Loucy (cell line): ENCODE results near the gene AADACL4.
A peak's percentile ranks its signal among the peaks of the same experiment; 100 is the strongest.

Source experiments
- H2AFZ ChIP-seq: fragments of 200-600 bp; sonication (generic); 2 replicates; pipeline ENCODE4 v1.6.0; 2016; ENCODE audit warnings: antibody characterized with exemption, mild to moderate bottlenecking, low read length, moderate library complexity
- H3F3A ChIP-seq: fragments of 200-600 bp; 2 replicates; pipeline ENCODE4 v1.6.0; 2016; ENCODE audit warnings: antibody characterized with exemption, low read depth, mild to moderate bottlenecking
- H3K27me3 ChIP-seq: fragments of 200-600 bp; sonication (generic); 2 replicates; pipeline ENCODE4 v1.6.1; 2014; ENCODE audit warnings: low read length, mild to moderate bottlenecking; ENCODE audit not compliant: insufficient read depth, poor library complexity, severe bottlenecking
- H3K36me3 ChIP-seq: fragments of 200-600 bp; sonication (generic); 2 replicates; pipeline ENCODE4 v1.6.1; 2016; ENCODE audit warnings: low read length; ENCODE audit not compliant: insufficient read depth
- H3K4me1 ChIP-seq: fragments of 200-600 bp; sonication (generic); 2 replicates; pipeline ENCODE4 v1.5.1; 2014; ENCODE audit warnings: low read length, mild to moderate bottlenecking; ENCODE audit not compliant: insufficient read depth, poor library complexity, severe bottlenecking
- H3K4me2 ChIP-seq: fragments of 200-600 bp; sonication (generic); 2 replicates; pipeline ENCODE4 v1.6.0; 2014; ENCODE audit warnings: antibody characterized with exemption, low read length, low read depth, mild to moderate bottlenecking; ENCODE audit not compliant: poor library complexity, severe bottlenecking
- H3K4me3 ChIP-seq: fragments of 200-600 bp; sonication (generic); 2 replicates; pipeline ENCODE4 v1.5.1; 2014; ENCODE audit warnings: low read length, mild to moderate bottlenecking, mixed read lengths; ENCODE audit not compliant: poor library complexity, severe bottlenecking
- H3K79me2 ChIP-seq: fragments of 200-600 bp; sonication (generic); 2 replicates; pipeline ENCODE4 v1.6.1; 2014; ENCODE audit warnings: low read length; ENCODE audit not compliant: insufficient read depth
- H3K9ac ChIP-seq: fragments of 200-600 bp; sonication (generic); 2 replicates; pipeline ENCODE4 v1.6.0; 2014; ENCODE audit warnings: mild to moderate bottlenecking, low read depth, low read length, moderate library complexity; ENCODE audit not compliant: poor library complexity, severe bottlenecking
- H3K9me2 ChIP-seq: fragments of 200-600 bp; sonication (generic); replicated peaks from 2 replicates; pipeline ENCODE4 v1.6.1; 2016; ENCODE audit warnings: low read depth, low read length, mixed read lengths
- H3K9me3 ChIP-seq: fragments of 200-600 bp; sonication (generic); 2 replicates; pipeline ENCODE4 v1.6.1; 2014; ENCODE audit warnings: mild to moderate bottlenecking, antibody characterized with exemption, low read length, low read depth; ENCODE audit not compliant: insufficient read depth
- H4K20me1 ChIP-seq: fragments of 200-600 bp; sonication (generic); 2 replicates; pipeline ENCODE4 v1.6.0; 2014; ENCODE audit warnings: antibody characterized with exemption, low read length, mild to moderate bottlenecking; ENCODE audit not compliant: insufficient read depth, poor library complexity, severe bottlenecking
- CTCF ChIP-seq: fragments of 200-600 bp; sonication (generic); conservative IDR thresholded peaks from 2 replicates; pipeline ENCODE4 v1.5.1; 2014; ENCODE audit warnings: mild to moderate bottlenecking, antibody characterized with exemption, low read length
- EZH2phosphoT487 ChIP-seq: fragments of 200-600 bp; IDR thresholded peaks from 2 replicates; pipeline ENCODE4 v1.6.1; 2018; ENCODE audit warnings: antibody characterized with exemption, mild to moderate bottlenecking, moderate library complexity, borderline replicate concordance

The AADACL4 gene

DNA sequence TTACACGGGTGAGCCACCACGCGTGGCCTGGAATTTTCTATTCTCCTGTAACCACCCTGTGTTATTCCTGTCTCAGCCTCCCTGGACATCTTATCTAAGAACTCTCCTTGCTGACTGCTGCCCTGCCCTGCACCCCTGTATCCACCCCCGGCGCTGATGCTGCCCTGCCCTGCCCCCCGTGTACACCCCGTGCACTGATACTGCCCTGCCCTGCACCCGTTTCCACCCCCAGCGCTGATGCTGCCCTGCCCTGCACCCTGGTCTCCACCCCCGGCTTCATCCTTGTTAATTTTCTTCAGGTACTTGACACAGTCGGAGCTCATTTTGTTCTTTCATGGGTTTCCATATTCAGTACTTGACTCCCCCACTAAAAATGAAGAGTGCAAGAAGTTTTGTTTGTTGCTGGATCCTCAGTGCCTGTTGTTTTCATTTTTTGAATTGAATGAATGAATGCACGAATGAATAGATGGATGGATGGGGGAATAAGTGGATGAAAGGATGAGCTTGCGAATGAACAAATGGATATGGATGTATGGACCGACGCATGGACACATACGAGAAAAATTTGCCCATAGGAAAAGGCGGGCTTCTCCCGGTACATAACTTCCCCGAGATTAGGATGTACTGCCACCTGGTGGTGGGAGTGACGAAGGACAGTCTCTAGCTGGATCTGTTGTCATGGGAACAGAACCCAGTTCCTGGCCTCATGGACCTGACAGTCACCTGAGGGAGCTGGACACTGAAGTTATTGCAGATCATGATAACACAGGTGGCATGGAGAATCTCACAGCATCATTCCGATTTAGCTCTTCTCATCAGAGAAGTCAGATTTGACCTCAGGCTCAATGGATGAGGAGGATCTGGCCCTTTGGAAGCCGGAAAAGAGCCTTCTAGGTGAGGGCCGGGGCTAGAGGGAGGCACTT, 14.9 kb downstream of the AADACL4 start:
- no peaks in the 10 kb centered on the region for H3K79me2 ChIP-seq
- H2AFZ ChIP-seq = peak overlapping the region; percentile 98
- no peaks in the 10 kb centered on the region for H3K27me3 ChIP-seq
- TF ChIP-seq CTCF (peak; percentile 99), EZH2phosphoT487 (no peak)
- no peaks in the 10 kb centered on the region for H3K36me3 ChIP-seq
- peaks cover 5% of the 10 kb centered on the region for H3K4me1 ChIP-seq
- no peaks in the 10 kb centered on the region for H3K9me3 ChIP-seq
- H3F3A ChIP-seq = no peaks in the 10 kb centered on the region
- H3K4me2 ChIP-seq = peak overlapping the region; percentile 72
- peak overlapping the region; percentile 63 for H3K4me3 ChIP-seq
- peak overlapping the region; percentile 56 for H3K9ac ChIP-seq
- no peaks in the 10 kb centered on the region for H4K20me1 ChIP-seq
- no peaks in the 10 kb centered on the region for H3K9me2 ChIP-seq

- H3F3A ChIP-seq = no peaks in the 10 kb centered on the region
Observed at GRCh38 chr1:12661606-12662219, 17.8 kb downstream of the AADACL4 start.

DNA sequence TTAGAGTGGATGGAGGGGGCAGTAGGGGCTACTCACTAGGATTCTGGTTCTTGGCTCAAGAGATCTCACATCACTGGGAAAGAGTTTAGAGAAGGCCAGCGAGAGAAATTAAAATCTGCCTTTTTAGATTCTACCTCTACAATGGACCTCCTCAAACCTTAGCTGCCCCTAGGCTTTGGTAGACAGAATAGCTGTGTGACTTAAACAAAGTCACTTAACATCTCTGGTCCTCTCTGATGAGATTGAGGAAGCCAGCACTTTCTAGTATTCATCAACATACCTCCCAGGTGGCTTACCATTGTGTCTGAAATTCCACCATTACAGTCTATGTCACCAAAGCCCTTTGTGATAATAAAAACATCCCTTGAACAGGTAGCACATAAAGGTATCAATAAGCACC, 18.7 kb downstream of the AADACL4 start:
- Histone ChIP-seq H3K36me3 (no peaks in the 10 kb centered on the region), H3K9ac (no peak overlapping the region), H4K20me1 (no peaks in the 10 kb centered on the region), H3K4me2 (no peak overlapping the region), H3K4me1 (peaks cover 5% of the 10 kb centered on the region), H3K4me3 (no peak overlapping the region), H3K27me3 (no peaks in the 10 kb centered on the region), H3K9me3 (no peaks in the 10 kb centered on the region), H3K9me2 (no peaks in the 10 kb centered on the region), H2AFZ (no peak overlapping the region), H3K79me2 (no peaks in the 10 kb centered on the region), H3F3A (no peaks in the 10 kb centered on the region)
- TF ChIP-seq EZH2phosphoT487 = no peak
- no peak for TF ChIP-seq CTCF

More at GRCh38 chr1:12661606-12662219, 17.8 kb downstream of the AADACL4 start:
- no peaks in the 10 kb centered on the region for H4K20me1 ChIP-seq
- no peaks in the 10 kb centered on the region for H3K9me2 ChIP-seq
- no peak overlapping the region for H3K4me3 ChIP-seq
- no peaks in the 10 kb centered on the region for H3K9me3 ChIP-seq
- no peak overlapping the region for H2AFZ ChIP-seq
- no peaks in the 10 kb centered on the region for H3K79me2 ChIP-seq
- no peaks in the 10 kb centered on the region for H3K36me3 ChIP-seq
- H3K9ac ChIP-seq = no peak overlapping the region
- TF ChIP-seq CTCF = no peak
- no peak for TF ChIP-seq EZH2phosphoT487
- H3K4me2 ChIP-seq = no peak overlapping the region
- peaks cover 5% of the 10 kb centered on the region for H3K4me1 ChIP-seq
- H3K27me3 ChIP-seq = no peaks in the 10 kb centered on the region
